Fibroblast of lung (primary cell): Measurements from ENCODE around the gene DLGAP1. TPM values are rescaled to one million over a fixed set of nuclear protein-coding genes. Genes with fewer than 3 reads are reported as not detected.

Source experiments
- DNase-seq, 2 donors: peaks; one replicate each; pipeline versions ENCODE4 v3.0.0 to v3.0.0-alpha.2; 2010; ENCODE audit warnings: low read depth in 2 of 2
- H2AFZ ChIP-seq: 2 replicates; pipeline ENCODE4 v1.5.1; 2012; ENCODE audit warnings: low read length, control low read depth, inconsistent platforms
- H3K27ac ChIP-seq: 2 replicates; pipeline ENCODE4 v1.5.1; 2011; ENCODE audit warnings: low read length, control low read depth; ENCODE audit not compliant: insufficient read depth
- H3K27me3 ChIP-seq: 2 replicates; pipeline ENCODE4 v1.5.1; 2011; ENCODE audit warnings: mild to moderate bottlenecking, low read length; ENCODE audit not compliant: control insufficient read depth, insufficient read depth
- H3K36me3 ChIP-seq: 2 replicates; pipeline ENCODE4 v1.5.1; 2011; ENCODE audit warnings: low read length; ENCODE audit not compliant: control insufficient read depth, insufficient read depth
- H3K4me1 ChIP-seq: 2 replicates; pipeline ENCODE4 v1.5.1; 2011; ENCODE audit warnings: low read length; ENCODE audit not compliant: control insufficient read depth, insufficient read depth; ENCODE audit errors: extremely low read depth
- H3K4me2 ChIP-seq: 2 replicates; pipeline ENCODE4 v1.5.1; 2011; ENCODE audit warnings: low read length, control low read depth; ENCODE audit not compliant: insufficient read depth; ENCODE audit errors: extremely low read depth
- H3K4me3 ChIP-seq, 4 experiments: fragments of 200-600 bp in 1 of 4; sonication (generic) in 1 of 4; replicated peaks in 1 of 4; 2 replicates each; pipeline ENCODE4 v1.5.1; 2011 to 2016; ENCODE audit warnings: low read length in 4 of 4, low read depth in 3 of 4, mild to moderate bottlenecking in 3 of 4, control low read depth in 2 of 4, inconsistent platforms in 1 of 4, mixed read lengths in 1 of 4; ENCODE audit not compliant: insufficient read depth in 1 of 4; ENCODE audit errors: control extremely low read depth in 1 of 4
- H3K79me2 ChIP-seq: 2 replicates; pipeline ENCODE4 v1.5.1; 2012; ENCODE audit warnings: mild to moderate bottlenecking, low read length, inconsistent platforms; ENCODE audit not compliant: control insufficient read depth, insufficient read depth
- H3K9ac ChIP-seq: 2 replicates; pipeline ENCODE4 v1.5.1; 2011; ENCODE audit warnings: mild to moderate bottlenecking, low read length, control low read depth; ENCODE audit not compliant: insufficient read depth
- H3K9me3 ChIP-seq: 2 replicates; pipeline ENCODE4 v1.5.1; 2012; ENCODE audit warnings: low read depth, low read length; ENCODE audit not compliant: control insufficient read depth, insufficient read depth
- H4K20me1 ChIP-seq: 2 replicates; pipeline ENCODE4 v1.5.1; 2011; ENCODE audit warnings: low read length; ENCODE audit not compliant: control insufficient read depth, insufficient read depth; ENCODE audit errors: extremely low read depth
- EZH2 ChIP-seq: IDR thresholded peaks from 2 replicates; pipeline ENCODE4 v1.5.1; 2012; ENCODE audit warnings: low read length, control low read depth, mild to moderate bottlenecking; ENCODE audit errors: missing control alignments
- polyA plus RNA-seq, 2 donors: library from polyadenylated mRNA; depleted of rRNA in 1 of 2; stranded (reverse) in 1 of 2; unstranded in 1 of 2; fragments of >200 nt; gene quantifications; 2 replicates each; pipeline ENCODE4 v1.2.1, GENCODE V29; 2011 to 2012; ENCODE audit warnings: missing spikeins in 1 of 2
- total RNA-seq: library from RNA; depleted of rRNA; stranded (reverse); fragments of >200 nt; gene quantifications from 2 replicates; pipeline ENCODE4 v1.2.1, GENCODE V29; 2014
- TF ChIP-seq, protein P1 (sequence below), 2 donors: IDR thresholded peaks in 1 of 2; conservative IDR thresholded peaks in 1 of 2; 1 replicate in 1 of 2; 2 replicates in 1 of 2; pipeline ENCODE4 v1.5.1; 2011 to 2012; ENCODE audit warnings: low read length in 2 of 2, control low read depth in 1 of 2, inconsistent platforms in 1 of 2, low read depth in 1 of 2, mild to moderate bottlenecking in 1 of 2

Gene DLGAP1
- total and polyA plus RNA-seq, 2 donors (not counting 1 experiment from before 2014, with no cell fraction given): 0.16 to 0.17 TPM

DNA sequence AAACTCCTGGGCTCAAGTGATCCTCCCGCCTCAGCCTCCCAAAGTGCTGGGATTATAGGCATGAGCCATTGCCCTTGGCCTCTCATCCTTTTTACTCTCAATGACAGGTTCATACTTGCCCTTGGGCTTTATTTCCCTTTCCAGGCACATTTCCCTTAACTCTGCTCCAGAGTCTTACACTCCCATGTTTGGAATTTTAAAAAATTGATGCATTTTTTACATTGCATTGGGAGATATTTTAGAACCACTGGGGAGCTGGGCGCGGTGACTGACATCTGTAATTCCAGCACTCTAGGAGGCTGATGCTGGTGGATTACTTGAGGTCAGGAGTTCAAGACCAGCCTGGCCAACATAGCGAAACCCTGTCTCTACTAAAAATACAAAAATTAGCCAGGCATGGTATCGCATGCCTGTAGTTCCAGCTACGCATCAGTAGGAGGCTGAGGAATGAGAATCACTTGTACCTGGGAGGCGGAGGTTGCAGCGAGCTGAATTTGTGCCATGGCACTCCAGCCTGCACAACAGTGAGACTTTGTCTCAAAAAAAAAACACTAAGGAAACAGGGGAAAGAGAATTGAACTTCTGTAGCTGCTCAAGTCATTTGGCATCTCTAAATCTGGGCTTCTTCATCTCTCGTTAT lies 986.9 kb downstream of the DLGAP1 start:
- no peak overlapping the region for H3K4me3 ChIP-seq
- DNase-seq: no peak
- H2AFZ ChIP-seq: no peak overlapping the region
- no peaks in the 10 kb centered on the region for H3K27me3 ChIP-seq
- TF ChIP-seq, protein P1, sequence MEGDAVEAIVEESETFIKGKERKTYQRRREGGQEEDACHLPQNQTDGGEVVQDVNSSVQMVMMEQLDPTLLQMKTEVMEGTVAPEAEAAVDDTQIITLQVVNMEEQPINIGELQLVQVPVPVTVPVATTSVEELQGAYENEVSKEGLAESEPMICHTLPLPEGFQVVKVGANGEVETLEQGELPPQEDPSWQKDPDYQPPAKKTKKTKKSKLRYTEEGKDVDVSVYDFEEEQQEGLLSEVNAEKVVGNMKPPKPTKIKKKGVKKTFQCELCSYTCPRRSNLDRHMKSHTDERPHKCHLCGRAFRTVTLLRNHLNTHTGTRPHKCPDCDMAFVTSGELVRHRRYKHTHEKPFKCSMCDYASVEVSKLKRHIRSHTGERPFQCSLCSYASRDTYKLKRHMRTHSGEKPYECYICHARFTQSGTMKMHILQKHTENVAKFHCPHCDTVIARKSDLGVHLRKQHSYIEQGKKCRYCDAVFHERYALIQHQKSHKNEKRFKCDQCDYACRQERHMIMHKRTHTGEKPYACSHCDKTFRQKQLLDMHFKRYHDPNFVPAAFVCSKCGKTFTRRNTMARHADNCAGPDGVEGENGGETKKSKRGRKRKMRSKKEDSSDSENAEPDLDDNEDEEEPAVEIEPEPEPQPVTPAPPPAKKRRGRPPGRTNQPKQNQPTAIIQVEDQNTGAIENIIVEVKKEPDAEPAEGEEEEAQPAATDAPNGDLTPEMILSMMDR (conservative IDR thresholded peaks at IDR 0.05 in 1 of 2, IDR thresholded peaks at IDR 0.05 in 1 of 2; ENCODE audit: low read depth in 1 of 2, low read length in 2 of 2): no peak
- no peak for TF ChIP-seq EZH2
- no peak overlapping the region for H3K27ac ChIP-seq
- no peak overlapping the region for H3K9ac ChIP-seq
- H3K4me2 ChIP-seq: no peak overlapping the region
- no peaks in the 10 kb centered on the region for H3K36me3 ChIP-seq
- H3K79me2 ChIP-seq: no peaks in the 10 kb centered on the region
- no peaks in the 10 kb centered on the region for H3K9me3 ChIP-seq
- H3K4me1 ChIP-seq: no peaks in the 10 kb centered on the region
- no peaks in the 10 kb centered on the region for H4K20me1 ChIP-seq

DNA sequence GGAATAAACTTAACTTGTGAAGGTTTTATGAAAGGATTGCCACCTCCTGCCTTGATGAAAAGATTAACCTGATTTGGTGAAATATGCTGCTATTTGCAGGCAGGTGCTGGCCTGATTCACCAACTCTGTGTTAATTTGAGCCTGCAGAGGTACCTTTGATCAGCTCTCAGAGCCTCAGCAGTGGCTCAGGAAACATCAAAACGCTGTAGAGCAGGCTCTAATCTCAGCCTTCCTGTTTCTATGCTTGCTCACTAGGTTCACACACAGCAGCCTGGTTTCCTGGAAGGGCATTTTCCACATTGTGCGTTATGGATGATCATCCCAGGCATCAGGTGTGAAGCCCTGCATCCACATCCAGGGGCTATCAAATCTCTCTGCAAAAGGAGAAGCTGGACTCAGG lies 988.2 kb downstream of the DLGAP1 start:
- H2AFZ ChIP-seq: no peak overlapping the region

GRCh38 chr18:3466045-3466444 lies 989.1 kb downstream of the DLGAP1 start:
- DNase-seq: peak; percentile 90 to 91
- no peaks in the 10 kb centered on the region for H4K20me1 ChIP-seq
- H3K9me3 ChIP-seq: no peaks in the 10 kb centered on the region
- no peak for TF ChIP-seq EZH2
- TF ChIP-seq, protein P1 (conservative IDR thresholded peaks at IDR 0.05 in 1 of 2, IDR thresholded peaks at IDR 0.05 in 1 of 2; ENCODE audit: low read depth in 1 of 2, low read length in 2 of 2): no peak
- no peak overlapping the region for H2AFZ ChIP-seq
- H3K36me3 ChIP-seq: no peaks in the 10 kb centered on the region
- H3K4me3 ChIP-seq: peak overlapping the region in 1 of 4 experiments; percentile 29
- H3K27ac ChIP-seq: no peak overlapping the region
- no peaks in the 10 kb centered on the region for H3K79me2 ChIP-seq
- no peaks in the 10 kb centered on the region for H3K27me3 ChIP-seq
- H3K9ac ChIP-seq: no peak overlapping the region
- no peaks in the 10 kb centered on the region for H3K4me1 ChIP-seq
- peak overlapping the region; percentile 13 for H3K4me2 ChIP-seq

More for the DNA sequence above, 988.2 kb downstream of the DLGAP1 start:
- Histone ChIP-seq H3K36me3 (no peaks in the 10 kb centered on the region), H3K27ac (no peak overlapping the region), H3K27me3 (no peaks in the 10 kb centered on the region), H3K79me2 (no peaks in the 10 kb centered on the region), H3K4me3 (no peak overlapping the region), H3K9ac (no peak overlapping the region), H3K9me3 (no peaks in the 10 kb centered on the region), H3K4me2 (no peak overlapping the region), H4K20me1 (no peaks in the 10 kb centered on the region), H3K4me1 (no peaks in the 10 kb centered on the region)
- DNase-seq: no peak
- no peak for TF ChIP-seq EZH2
- TF ChIP-seq, protein P1 (conservative IDR thresholded peaks at IDR 0.05 in 1 of 2, IDR thresholded peaks at IDR 0.05 in 1 of 2; ENCODE audit: low read depth in 1 of 2, low read length in 2 of 2): no peak
